Suprapubic skin (tissue), 4 donors: ENCODE data around the gene B3GNT3. TPM values are rescaled to one million over a fixed set of nuclear protein-coding genes. Genes with fewer than 3 reads are reported as not detected.

ENCODE experiments used
- DNase-seq, 2 donors: peaks; one replicate each; pipeline ENCODE4 v3.0.0-alpha.2; 2019; ENCODE audit warnings: low spot score in 2 of 2
- H3K27ac ChIP-seq: fragments of 200-600 bp; sonication (generic); one replicate; pipeline ENCODE4 v1.5.1; 2019
- H3K27me3 ChIP-seq: fragments of 200-600 bp; sonication (generic); one replicate; pipeline ENCODE4 v1.5.1; 2019
- H3K36me3 ChIP-seq: fragments of 200-600 bp; sonication (generic); one replicate; pipeline ENCODE4 v1.5.1; 2019
- H3K4me1 ChIP-seq: fragments of 200-600 bp; sonication (generic); one replicate; pipeline ENCODE4 v1.5.1; 2019
- H3K4me3 ChIP-seq: fragments of 200-600 bp; sonication (generic); one replicate; pipeline ENCODE4 v1.5.1; 2019; ENCODE audit warnings: mild to moderate bottlenecking
- H3K9me3 ChIP-seq: fragments of 200-600 bp; sonication (generic); one replicate; pipeline ENCODE4 v1.5.1; 2019
- CTCF ChIP-seq, 2 donors: fragments of 200-600 bp in 1 of 2; fragments of 450-650 bp in 1 of 2; sonication (generic) in 1 of 2; IDR thresholded peaks; one replicate each; pipeline ENCODE4 v1.5.1; 2016 to 2019; ENCODE audit warnings: antibody characterized with exemption in 2 of 2, mild to moderate bottlenecking in 1 of 2, moderate library complexity in 1 of 2
- EP300 ChIP-seq: sonication (generic); formaldehyde crosslinking; IDR thresholded peaks from one replicate; pipeline ENCODE4 v1.6.1; 2017; ENCODE audit warnings: antibody characterized with exemption
- POLR2A ChIP-seq, 2 donors: fragments of 450-650 bp; IDR thresholded peaks; one replicate each; pipeline ENCODE4 v1.6.1; 2017; ENCODE audit warnings: antibody characterized with exemption in 2 of 2, mild to moderate bottlenecking in 2 of 2, moderate library complexity in 2 of 2
- POLR2AphosphoS5 ChIP-seq, 3 donors: sonication (generic); formaldehyde crosslinking; IDR thresholded peaks; one replicate each; pipeline ENCODE4 v1.6.1; 2017; ENCODE audit warnings: antibody characterized with exemption in 3 of 3
- WGBS: methylation state at CpG from one replicate; pipeline ENCODE4 v1.1.5; 2018; 5-methylcytosine and 5-hydroxymethylcytosine counted together
- total RNA-seq, 4 donors: library from RNA; depleted of rRNA; stranded (reverse); fragments of >200 nt; gene quantifications; one replicate each; pipeline ENCODE4 v1.1.0, GENCODE V29; 2016

The B3GNT3 gene
- 10 to 100 TPM in 1 of 4 donors, 1 to 10 TPM in 3; 1.4 to 12.1 (median 5.9) TPM for total RNA-seq

DNA sequence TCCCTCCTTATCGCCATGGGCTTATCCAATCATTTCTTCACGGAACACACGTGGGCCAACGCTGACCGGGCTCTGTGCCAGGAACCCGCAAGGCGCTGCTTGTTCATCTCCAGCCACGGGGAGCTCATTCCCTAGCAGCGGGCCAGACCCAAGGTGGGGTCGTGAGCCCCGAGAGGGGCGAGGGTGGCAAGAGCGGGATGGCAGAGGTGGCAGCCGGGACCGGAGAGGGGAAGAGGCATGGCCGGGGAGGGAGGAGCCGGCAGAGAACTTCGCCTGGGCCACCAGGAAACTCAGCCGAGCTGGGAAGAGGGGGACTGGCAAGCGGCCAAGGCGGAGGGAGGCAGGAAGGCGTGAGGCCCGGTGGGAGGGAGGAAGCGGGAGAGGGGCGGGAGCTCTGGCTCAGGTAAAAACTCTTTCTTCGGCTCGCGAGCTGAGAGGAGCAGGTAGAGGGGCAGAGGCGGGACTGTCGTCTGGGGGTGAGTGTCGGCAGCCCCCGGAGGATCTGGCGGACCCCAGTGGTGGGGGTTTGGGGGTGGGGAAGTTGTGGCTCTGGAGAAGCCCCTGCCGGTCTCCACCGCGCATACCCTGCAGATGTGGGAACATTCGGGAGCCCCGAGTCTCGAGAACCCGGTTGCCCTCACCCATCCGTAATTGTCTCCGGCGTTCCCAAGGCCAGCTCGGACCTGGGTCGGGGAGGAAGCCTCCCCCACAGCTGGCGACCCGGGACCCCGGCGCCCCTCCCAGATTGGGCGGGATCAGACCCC lies at the start of gene B3GNT3:
Gene B3GNT3, plus strand, starts transcription at position 408 of the 764 bp plus-strand sequence. CDS start 12,670 bp downstream, outside the sequence.
- 8% methylated on average over 18 of the region's 50 CpGs for WGBS
- TF ChIP-seq EP300 (no peak), POLR2A (IDR thresholded peaks at IDR 0.05) (no peak), CTCF (IDR thresholded peaks at IDR 0.05) (no peak), POLR2AphosphoS5 (IDR thresholded peaks at IDR 0.05) (no peak)
- no peak for DNase-seq
- Histone ChIP-seq H3K4me1 (peaks cover 30% of the 10 kb centered on the region), H3K27me3 (peaks cover 45% of the 10 kb centered on the region), H3K27ac (no peak within 1 kb of the TSS), H3K9me3 (no peaks in the 10 kb centered on the region), H3K36me3 (no peaks in the 10 kb centered on the region), H3K4me3 (peak within 1 kb of the TSS; percentile 22)

DNA sequence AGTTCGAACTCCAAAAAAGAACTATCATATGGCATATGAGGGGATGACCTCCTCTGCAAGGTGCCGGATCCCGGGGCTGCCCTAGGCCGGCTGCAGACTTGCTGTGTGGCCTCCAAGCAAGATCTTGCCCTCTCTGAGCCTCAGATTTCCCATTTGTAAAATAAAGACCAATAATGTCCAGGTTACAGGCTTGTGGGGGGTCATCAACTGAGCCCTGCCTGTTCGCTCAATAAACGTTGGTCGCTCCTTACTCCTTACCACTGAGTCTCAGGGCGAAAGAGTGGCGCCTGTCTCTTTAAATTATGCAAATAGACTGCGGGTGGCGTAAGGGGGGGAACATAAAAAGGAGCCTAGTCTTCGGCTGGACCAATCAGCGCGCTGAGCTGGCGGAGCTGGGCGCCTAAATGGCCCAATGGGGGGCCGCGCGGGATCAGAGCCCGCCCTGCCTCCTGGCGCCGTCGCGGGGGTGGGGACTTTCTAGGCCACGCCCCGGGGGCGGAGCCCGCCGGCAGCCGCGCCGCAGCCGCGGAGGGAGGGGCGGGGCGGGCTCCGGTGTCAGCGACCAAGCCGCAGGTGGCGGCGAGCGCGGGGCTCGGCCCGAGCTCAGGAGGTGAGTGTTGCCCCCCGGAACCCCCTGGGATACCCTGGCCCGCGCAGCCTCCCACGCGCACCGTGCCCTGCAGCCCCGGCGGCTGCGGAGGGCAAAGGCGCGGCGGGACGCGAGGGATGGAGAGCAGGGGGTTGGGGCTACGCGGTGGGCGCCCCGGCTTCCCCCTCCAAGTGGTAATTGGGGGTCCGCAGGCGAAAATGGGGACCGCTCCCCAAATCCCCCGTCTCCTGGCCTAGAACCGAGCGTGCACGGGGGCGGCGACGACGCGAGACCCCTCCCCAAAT lies 47.5 kb upstream of the B3GNT3 start:
- H3K27me3 ChIP-seq, result no peaks in the 10 kb centered on the region
- H3K4me1 ChIP-seq, result peaks cover 14% of the 10 kb centered on the region
- peak overlapping the region; percentile 52 for H3K4me3 ChIP-seq
- DNase-seq, result peak; percentile 89 to 95
- TF ChIP-seq POLR2AphosphoS5 (IDR thresholded peaks at IDR 0.05) (no peak), EP300 (no peak), POLR2A (IDR thresholded peaks at IDR 0.05) (no peak), CTCF (IDR thresholded peaks at IDR 0.05) (no peak)
- H3K27ac ChIP-seq, result no peak overlapping the region
- 21% methylated on average over 24 of the region's 75 CpGs for WGBS
- H3K36me3 ChIP-seq, result no peaks in the 10 kb centered on the region
- no peaks in the 10 kb centered on the region for H3K9me3 ChIP-seq

DNA sequence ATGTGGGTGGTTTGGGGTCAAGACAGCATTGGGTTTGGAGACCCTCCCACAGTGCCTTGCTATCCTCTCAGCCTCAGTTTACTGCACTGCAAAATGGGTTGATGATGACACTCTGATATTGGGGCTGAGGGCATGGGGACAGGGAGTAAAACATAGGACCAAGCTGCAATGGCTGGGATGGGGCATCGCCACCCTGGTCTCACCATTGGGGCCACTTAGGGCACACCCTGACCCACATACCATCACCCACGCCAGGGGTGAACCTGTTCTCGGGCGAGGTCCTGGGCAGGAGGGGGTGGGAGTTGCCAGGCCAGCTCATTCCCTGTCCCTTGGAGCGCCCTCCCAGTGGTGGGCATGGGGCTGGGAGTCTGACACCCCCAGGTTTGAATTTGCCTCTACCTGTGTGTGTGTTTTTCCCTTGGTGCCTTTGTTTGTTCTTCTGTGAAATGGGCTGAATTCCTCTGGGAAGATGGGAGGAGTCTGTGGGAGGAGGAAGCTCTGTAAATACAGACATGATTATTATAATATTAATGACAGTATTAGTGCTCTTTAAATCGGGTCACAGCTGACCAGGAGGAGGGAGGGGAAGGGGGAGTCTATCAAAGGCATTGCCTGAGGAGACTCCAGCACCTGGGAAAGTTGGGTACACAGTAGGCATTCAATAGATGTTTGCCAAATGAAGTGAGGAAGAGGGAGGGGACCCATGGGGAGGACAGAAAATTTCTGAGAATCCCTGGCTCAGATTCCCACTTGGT lies 45.9 kb upstream of the B3GNT3 start:
- H3K4me3 ChIP-seq, result no peak overlapping the region
- 57% methylated on average over 3 of the region's 6 CpGs for WGBS
- H3K9me3 ChIP-seq, result no peaks in the 10 kb centered on the region

GRCh38 chr19:17749912-17750317 lies 45.0 kb upstream of the B3GNT3 start:
- Histone ChIP-seq H3K36me3 (no peaks in the 10 kb centered on the region), H3K4me1 (peaks cover 15% of the 10 kb centered on the region), H3K27ac (no peak overlapping the region), H3K27me3 (no peaks in the 10 kb centered on the region), H3K4me3 (no peak overlapping the region), H3K9me3 (no peaks in the 10 kb centered on the region)
- WGBS, result 30% methylated on average over 5 of the region's 8 CpGs
- TF ChIP-seq POLR2A (IDR thresholded peaks at IDR 0.05) (no peak), POLR2AphosphoS5 (IDR thresholded peaks at IDR 0.05) (no peak), EP300 (no peak), CTCF (IDR thresholded peaks at IDR 0.05) (no peak)
- no peak for DNase-seq

More for the DNA sequence above, 45.9 kb upstream of the B3GNT3 start:
- Histone ChIP-seq H3K36me3 (no peaks in the 10 kb centered on the region), H3K27me3 (no peaks in the 10 kb centered on the region), H3K4me1 (peaks cover 14% of the 10 kb centered on the region), H3K27ac (no peak overlapping the region)
- no peak for DNase-seq
- TF ChIP-seq POLR2AphosphoS5 (IDR thresholded peaks at IDR 0.05) (no peak), EP300 (no peak), CTCF (IDR thresholded peaks at IDR 0.05) (no peak), POLR2A (IDR thresholded peaks at IDR 0.05) (no peak)
